Esophagus squamous epithelium (tissue), 5 donors: ENCODE results near the gene FRMD7. TPM values are rescaled to one million over a fixed set of nuclear protein-coding genes. Genes with fewer than 3 reads are reported as not detected.
"Not testable (repeated sequence)": the region's sequence is repeated elsewhere in the genome, so short reads cannot be mapped to it uniquely, and the experiment has no call there.

Experiments used
- DNase-seq: peaks from one replicate; lab custom pipeline; 2025; lab: John Stamatoyannopoulos, UW
- H3K27ac ChIP-seq, 4 donors: fragments of 200-600 bp; sonication (generic); one replicate each; pipeline ENCODE4 v1.5.1; 2016 to 2019; ENCODE audit warnings: mild to moderate bottlenecking in 1 of 4
- H3K27me3 ChIP-seq, 4 donors: fragments of 200-600 bp; sonication (generic); 1 replicate in 3 of 4; 2 replicates in 1 of 4; pipeline versions ENCODE4 v1.5.1 to v1.6.0; 2017 to 2021; ENCODE audit warnings: antibody characterized with exemption in 1 of 4
- H3K36me3 ChIP-seq, 3 donors: fragments of 200-600 bp; sonication (generic); one replicate each; pipeline ENCODE4 v1.5.1; 2016 to 2019
- H3K4me1 ChIP-seq, 3 donors: fragments of 200-600 bp; sonication (generic); one replicate each; pipeline ENCODE4 v1.5.1; 2017 to 2019
- H3K4me3 ChIP-seq, 4 donors: fragments of 200-600 bp; sonication (generic); 1 replicate in 3 of 4; 2 replicates in 1 of 4; pipeline ENCODE4 v1.5.1; 2016 to 2019; ENCODE audit warnings: mild to moderate bottlenecking in 2 of 4, moderate library complexity in 1 of 4
- H3K9me3 ChIP-seq, 3 donors: fragments of 200-600 bp; sonication (generic); one replicate each; pipeline ENCODE4 v1.5.1; 2016 to 2019
- CTCF ChIP-seq, 6 experiments: fragments of 450-650 bp in 4 of 6; fragments of 200-600 bp in 2 of 6; sonication (generic) in 2 of 6; IDR thresholded peaks; one replicate each; pipeline ENCODE4 v1.5.1; 2016 to 2019; ENCODE audit warnings: antibody characterized with exemption in 6 of 6, mild to moderate bottlenecking in 4 of 6, moderate library complexity in 4 of 6
- POLR2A ChIP-seq, 4 donors: fragments of 450-650 bp; IDR thresholded peaks; one replicate each; pipeline ENCODE4 v1.6.1; 2017; ENCODE audit warnings: antibody characterized with exemption in 4 of 4, mild to moderate bottlenecking in 4 of 4, moderate library complexity in 3 of 4
- WGBS, 2 donors: methylation state at CpG; one replicate each; pipeline ENCODE4 v1.1.5; 2018; 5-methylcytosine and 5-hydroxymethylcytosine counted together
- intact Hi-C: fragments of 100-400 bp; cut with DNase I; formaldehyde crosslinking; loops from one replicate; pipeline ENCODE4 v1.15.0; 2022
- total RNA-seq, 4 donors: library from RNA; depleted of rRNA; stranded (reverse); fragments of >200 nt; gene quantifications; one replicate each; pipeline ENCODE4 v1.1.0, GENCODE V29; 2016
- donor health status: DM: yes; HTN: yes; CAD: no.

Gene FRMD7
- total RNA-seq, 4 donors from 2014 or later, result not detected

GRCh38 chrX:132115792-132116191, 12.0 kb downstream of the FRMD7 start:
- peaks cover 0 to 23% (median 0%) of the 10 kb centered on the region in 3 donors for H3K4me1 ChIP-seq
- TF ChIP-seq CTCF (IDR thresholded peaks at IDR 0.05), result no peak
- TF ChIP-seq POLR2A (IDR thresholded peaks at IDR 0.05), result no peak
- H3K27me3 ChIP-seq, result no peaks in the 10 kb centered on the region
- no peak overlapping the region for H3K27ac ChIP-seq
- no peak for DNase-seq
- H3K4me3 ChIP-seq, result no peak overlapping the region
- 69% methylated on average over 5 of the region's 5 CpGs for WGBS, 2 donors
- intact Hi-C loops, result no loop called here
- no peaks in the 10 kb centered on the region for H3K9me3 ChIP-seq
- no peaks in the 10 kb centered on the region for H3K36me3 ChIP-seq

- peaks cover 0 to 12% (median 0%) of the 10 kb centered on the region in 3 donors for H3K4me1 ChIP-seq
- no peak overlapping the region for H3K27ac ChIP-seq
- no peak overlapping the region for H3K4me3 ChIP-seq
- no peaks in the 10 kb centered on the region for H3K9me3 ChIP-seq
- no peak for DNase-seq
- no peak for TF ChIP-seq POLR2A (IDR thresholded peaks at IDR 0.05)
- no peak for TF ChIP-seq CTCF (IDR thresholded peaks at IDR 0.05)
- H3K27me3 ChIP-seq, result no peaks in the 10 kb centered on the region
- no peaks in the 10 kb centered on the region for H3K36me3 ChIP-seq
- intact Hi-C loops, result no loop called here
Observed at GRCh38 chrX:132114607-132115006, 13.2 kb downstream of the FRMD7 start.

GRCh38 chrX:132107291-132107690, 20.5 kb downstream of the FRMD7 start:
- TF ChIP-seq CTCF (IDR thresholded peaks at IDR 0.05) (no peak), POLR2A (IDR thresholded peaks at IDR 0.05) (no peak)
- no peak for DNase-seq
- Histone ChIP-seq H3K4me3 (no peak overlapping the region), H3K27ac (no peak overlapping the region), H3K27me3 (no peaks in the 10 kb centered on the region), H3K9me3 (no peaks in the 10 kb centered on the region), H3K36me3 (no peaks in the 10 kb centered on the region), H3K4me1 (no peaks in the 10 kb centered on the region)
- intact Hi-C loops, result no loop called here

GRCh38 chrX:132101799-132102198, 26.0 kb downstream of the FRMD7 start:
- Histone ChIP-seq H3K36me3 (no peaks in the 10 kb centered on the region), H3K4me3 (no peak overlapping the region), H3K9me3 (no peaks in the 10 kb centered on the region), H3K27ac (no peak overlapping the region), H3K27me3 (no peaks in the 10 kb centered on the region), H3K4me1 (no peaks in the 10 kb centered on the region)
- no peak for DNase-seq
- WGBS, 2 donors, result 81 to 100% methylated on average over 1 to 7 of the region's 9 CpGs
- intact Hi-C loops, result no loop called here
- TF ChIP-seq CTCF (IDR thresholded peaks at IDR 0.05) (no peak), POLR2A (IDR thresholded peaks at IDR 0.05) (no peak)

GRCh38 chrX:132101206-132101605, 26.6 kb downstream of the FRMD7 start:
- intact Hi-C loops, result no loop called here
- H3K9me3 ChIP-seq, result no peaks in the 10 kb centered on the region
- no peak overlapping the region for H3K27ac ChIP-seq
- WGBS, 2 donors, result 59 to 85% methylated on average over 4 of the region's 4 CpGs
- H3K36me3 ChIP-seq, result no peaks in the 10 kb centered on the region
- no peak for DNase-seq
- no peak overlapping the region for H3K4me3 ChIP-seq
- no peaks in the 10 kb centered on the region for H3K4me1 ChIP-seq
- no peaks in the 10 kb centered on the region for H3K27me3 ChIP-seq
- TF ChIP-seq CTCF (IDR thresholded peaks at IDR 0.05) (no peak), POLR2A (IDR thresholded peaks at IDR 0.05) (no peak)

- not testable (repeated sequence) for H3K27me3 ChIP-seq, H3K36me3 ChIP-seq, DNase-seq, H3K27ac ChIP-seq, H3K4me1 ChIP-seq, H3K9me3 ChIP-seq, H3K4me3 ChIP-seq
- 73 to 74% methylated on average over 4 of the region's 4 CpGs for WGBS, 2 donors
- intact Hi-C loops, result loop anchor here (10.0 kb wide), 2 partner anchors 106 to 516 kb away; no protein-coding TSS in a partner anchor
Observed at GRCh38 chrX:132098704-132099103, 29.1 kb downstream of the FRMD7 start.
